Stimulated activated CD8-positive, alpha-beta memory T cell treated with anti-CD3 and anti-CD28 coated beads, Interleukin-7, amount 100 ng/mL, for 24 hours (primary cell): Measurements from ENCODE around the gene LSM3.

Experiments used
- DNase-seq: peaks from one replicate; pipeline ENCODE4 v3.0.0-alpha.2; 2020; ENCODE audit warnings: low read depth

LSM3 gene

GRCh38 chr3:14157951-14158350 is 20.7 kb upstream of the LSM3 start:
- DNase-seq: no peak

- DNase-seq: no peak
Measured at GRCh38 chr3:14158370-14158769, 20.2 kb upstream of the LSM3 start.

GRCh38 chr3:14159426-14159825 is 19.2 kb upstream of the LSM3 start:
- no peak for DNase-seq

GRCh38 chr3:14161282-14161681 is 17.3 kb upstream of the LSM3 start:
- DNase-seq: no peak

- DNase-seq: no peak
Measured at GRCh38 chr3:14162178-14162577, 16.4 kb upstream of the LSM3 start.

GRCh38 chr3:14166877-14167603 is 11.6 kb upstream of the LSM3 start:
- no peak for DNase-seq

- no peak for DNase-seq
Measured at GRCh38 chr3:14169435-14169834, 9.2 kb upstream of the LSM3 start.

GRCh38 chr3:14169871-14170270 is 8.7 kb upstream of the LSM3 start:
- DNase-seq: no peak

- no peak for DNase-seq
Measured at GRCh38 chr3:14170531-14171159, 8.0 kb upstream of the LSM3 start.

- DNase-seq: no peak
Measured at GRCh38 chr3:14172496-14172895, 6.1 kb upstream of the LSM3 start.

- no peak for DNase-seq
Measured at GRCh38 chr3:14174483-14174882, 4.1 kb upstream of the LSM3 start.

GRCh38 chr3:14175383-14176037 is 3.1 kb upstream of the LSM3 start:
- no peak for DNase-seq

GRCh38 chr3:14177580-14178246 is 904 bp upstream of the LSM3 start:
- no peak for DNase-seq

GRCh38 chr3:14179114-14179465 is 473 bp downstream of the LSM3 start:
- no peak for DNase-seq

- no peak for DNase-seq
Measured at GRCh38 chr3:14179795-14180194, 1.2 kb downstream of the LSM3 start.

- DNase-seq: no peak
Measured at GRCh38 chr3:14181253-14181652, 2.6 kb downstream of the LSM3 start.

GRCh38 chr3:14183015-14183577 is 4.5 kb downstream of the LSM3 start:
- no peak for DNase-seq

GRCh38 chr3:14186854-14187458 is 8.3 kb downstream of the LSM3 start:
- DNase-seq: no peak

GRCh38 chr3:14188041-14188754 is 9.6 kb downstream of the LSM3 start:
- no peak for DNase-seq

GRCh38 chr3:14194865-14195264 is 16.2 kb downstream of the LSM3 start:
- DNase-seq: no peak

- no peak for DNase-seq
Measured at GRCh38 chr3:14199641-14200040, 21.0 kb downstream of the LSM3 start.

GRCh38 chr3:14200276-14200675 is 21.7 kb downstream of the LSM3 start:
- DNase-seq: no peak
